GDM1 (cell line): ENCODE measurements around the gene LRRC26.

ENCODE experiments used
- DNase-seq: peaks from one replicate; lab custom pipeline; 2025; lab: John Stamatoyannopoulos, UW

Gene LRRC26

GRCh38 chr9:137167747-137168572 is 1.9 kb downstream of the LRRC26 start:
- DNase-seq, result no peak

- no peak for DNase-seq
Measured at GRCh38 chr9:137167277-137167746, 2.5 kb downstream of the LRRC26 start.

- DNase-seq, result no peak
Measured at GRCh38 chr9:137166380-137167229, 3.2 kb downstream of the LRRC26 start.

GRCh38 chr9:137165250-137165836 is 4.5 kb downstream of the LRRC26 start:
- no peak for DNase-seq

GRCh38 chr9:137164370-137165249 is 5.2 kb downstream of the LRRC26 start:
- no peak for DNase-seq

- DNase-seq, result no peak
Measured at GRCh38 chr9:137163805-137164204, 6.0 kb downstream of the LRRC26 start.

GRCh38 chr9:137163365-137163715 is 6.5 kb downstream of the LRRC26 start:
- no peak for DNase-seq

GRCh38 chr9:137162505-137163364 is 7.1 kb downstream of the LRRC26 start:
- no peak for DNase-seq

- no peak for DNase-seq
Measured at GRCh38 chr9:137161558-137162486, 8.0 kb downstream of the LRRC26 start.

- DNase-seq, result no peak
Measured at GRCh38 chr9:137160716-137161557, 8.9 kb downstream of the LRRC26 start.

- DNase-seq, result no peak
Measured at GRCh38 chr9:137160054-137160425, 9.8 kb downstream of the LRRC26 start.

- no peak for DNase-seq
Measured at GRCh38 chr9:137159105-137160053, 10.5 kb downstream of the LRRC26 start.

- DNase-seq, result no peak
Measured at GRCh38 chr9:137158625-137159024, 11.2 kb downstream of the LRRC26 start.

- DNase-seq, result no peak
Measured at GRCh38 chr9:137157618-137158415, 12.0 kb downstream of the LRRC26 start.

- no peak for DNase-seq
Measured at GRCh38 chr9:137156567-137157375, 13.1 kb downstream of the LRRC26 start.
